Stromal cell of bone marrow (primary cell): ENCODE data around the gene ETF1.
"Not testable (repeated sequence)": the region's sequence is repeated elsewhere in the genome, so short reads cannot be mapped to it uniquely, and the experiment has no call there.

ENCODE experiments used
- DNase-seq: peaks from one replicate; pipeline ENCODE4 v3.0.0-alpha.2; 2012; ENCODE audit warnings: low read depth

The ETF1 gene

DNA sequence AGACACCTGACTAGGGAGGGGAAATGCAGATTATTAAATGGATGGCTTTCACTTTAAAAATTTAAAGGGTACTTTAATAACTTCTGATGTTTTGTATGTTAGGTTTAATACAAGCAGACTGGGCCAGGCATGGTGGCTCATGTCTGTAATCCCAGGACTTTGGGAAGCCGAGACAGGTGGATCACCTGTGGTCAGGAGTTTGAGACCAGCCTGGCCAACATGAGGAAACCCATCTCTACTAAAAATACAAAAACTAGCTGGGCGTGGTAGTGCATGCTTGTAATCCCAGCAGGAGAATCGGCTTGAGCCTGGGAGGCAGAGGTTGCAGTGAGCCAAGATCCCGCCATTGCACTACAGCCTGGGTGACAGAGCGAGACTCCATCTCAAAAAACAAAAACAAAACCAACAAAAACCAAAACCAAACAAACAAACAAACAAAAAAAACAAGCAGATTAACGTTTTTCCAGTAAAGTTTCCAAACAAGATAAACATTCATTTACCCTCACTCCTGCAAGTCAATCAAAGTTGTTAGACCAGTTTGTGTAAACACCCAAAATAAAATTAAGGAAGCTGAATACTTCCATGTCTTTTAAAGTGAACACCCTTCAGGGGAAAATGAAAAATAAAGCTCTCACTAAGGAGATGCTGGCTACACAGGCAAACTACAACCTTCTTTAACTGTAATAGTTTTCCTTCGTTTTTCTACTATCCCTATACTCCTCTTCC is 14.1 kb downstream of the ETF1 start:
- DNase-seq: no peak

DNA sequence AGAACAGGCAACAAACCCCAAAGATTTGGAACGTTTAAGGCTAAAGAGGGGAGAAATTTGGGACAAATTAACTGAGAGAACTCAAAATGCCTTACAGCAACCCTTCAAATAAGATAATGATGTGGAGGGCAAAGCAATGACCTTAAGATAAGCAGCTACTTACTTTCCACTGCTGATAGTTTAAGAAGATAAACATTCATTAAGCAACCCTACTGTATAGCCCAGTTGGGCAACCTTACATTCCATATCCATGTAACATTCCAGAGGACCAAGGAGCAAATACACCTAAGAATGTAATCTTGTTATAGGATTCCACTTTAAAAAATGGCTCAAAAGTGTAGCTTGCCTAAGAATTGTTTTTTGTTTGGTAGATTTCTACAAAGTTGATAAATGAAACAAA is 14.8 kb downstream of the ETF1 start:
- DNase-seq: no peak

DNA sequence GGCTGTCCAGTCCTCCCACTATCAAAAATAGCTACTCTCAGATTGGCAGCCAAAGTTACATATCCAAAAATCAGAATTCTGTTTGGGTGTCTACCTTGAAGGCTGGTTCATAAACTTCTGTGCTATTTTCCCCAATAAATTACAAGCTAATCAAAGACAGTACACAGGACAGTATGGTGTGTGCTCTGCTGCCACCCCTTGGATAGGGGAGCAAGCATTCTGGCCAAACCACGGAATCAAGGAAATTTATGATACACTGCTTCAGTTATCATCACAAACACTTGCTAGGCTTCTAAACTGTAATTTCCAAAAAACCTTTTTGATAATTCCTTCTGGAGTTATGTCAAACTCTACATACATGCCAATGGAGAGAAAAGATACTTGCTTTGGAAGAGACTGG is 15.9 kb downstream of the ETF1 start:
- no peak for DNase-seq

DNA sequence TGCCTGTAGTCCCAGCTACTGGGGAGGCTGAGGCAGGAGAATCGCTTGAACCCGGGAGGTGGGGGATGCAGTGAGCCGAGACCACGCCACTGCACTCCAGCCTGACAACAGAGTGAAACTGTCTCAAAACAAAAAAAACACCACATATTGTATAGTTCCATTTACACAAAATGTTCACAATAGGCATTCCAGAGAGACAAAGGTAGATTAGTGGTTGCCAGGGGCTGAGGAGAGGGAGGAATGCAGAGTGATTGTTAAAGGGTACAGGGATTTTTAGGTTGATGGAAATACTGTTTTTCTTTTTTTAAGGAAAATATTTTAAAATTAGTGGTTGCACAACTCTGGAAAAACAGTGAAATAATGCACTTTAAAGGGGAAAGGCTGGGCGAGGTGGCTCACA is 19.6 kb downstream of the ETF1 start:
- no peak for DNase-seq

DNA sequence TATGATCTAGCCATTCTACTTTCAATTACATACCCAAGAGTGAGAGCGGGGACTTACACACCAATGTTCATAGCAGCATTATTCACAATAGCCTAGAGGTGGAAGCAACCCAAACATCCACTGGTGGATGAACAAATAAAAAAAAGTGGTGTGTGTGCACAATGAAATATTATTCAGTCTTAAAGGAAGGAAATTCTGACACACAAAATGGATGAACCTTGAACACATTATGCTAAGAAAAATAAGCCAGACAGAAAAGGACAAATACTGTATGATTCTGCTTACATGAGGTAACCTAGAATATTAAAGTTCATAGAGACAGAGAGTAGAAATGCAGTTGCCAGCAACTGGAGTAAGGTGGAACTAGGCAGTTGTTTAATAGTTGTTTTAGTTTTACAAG is 22.1 kb downstream of the ETF1 start:
- no peak for DNase-seq

DNA sequence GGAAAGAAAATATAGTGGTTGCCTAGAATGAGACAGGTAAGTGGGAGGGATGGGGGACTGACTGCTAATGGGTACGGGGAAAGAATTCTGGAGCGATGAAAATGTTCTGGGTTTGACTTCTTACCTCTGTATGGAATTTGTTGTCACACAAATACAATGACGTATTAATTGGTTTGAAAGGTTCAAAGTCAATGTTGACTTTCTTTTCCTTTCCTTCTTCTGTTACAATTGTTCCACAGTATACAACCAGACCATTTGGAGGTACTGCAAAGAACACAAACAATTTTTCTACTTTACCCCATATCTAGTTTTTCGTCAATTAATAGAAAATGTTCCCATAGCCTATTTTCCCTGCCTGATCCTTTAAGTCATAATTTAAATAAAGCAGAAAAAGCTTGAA is 25.6 kb downstream of the ETF1 start:
- DNase-seq: no peak

- DNase-seq: no peak
These were observed 27.3 kb downstream of the ETF1 start for GRCh38 chr5:138515556-138516245.

- DNase-seq: no peak
These were observed 29.0 kb downstream of the ETF1 start for GRCh38 chr5:138514021-138514420.

- DNase-seq: no peak
These were observed 34.1 kb downstream of the ETF1 start for GRCh38 chr5:138508958-138509357.

- DNase-seq: not testable (repeated sequence)
These were observed 35.6 kb downstream of the ETF1 start for GRCh38 chr5:138507485-138507884.

DNA sequence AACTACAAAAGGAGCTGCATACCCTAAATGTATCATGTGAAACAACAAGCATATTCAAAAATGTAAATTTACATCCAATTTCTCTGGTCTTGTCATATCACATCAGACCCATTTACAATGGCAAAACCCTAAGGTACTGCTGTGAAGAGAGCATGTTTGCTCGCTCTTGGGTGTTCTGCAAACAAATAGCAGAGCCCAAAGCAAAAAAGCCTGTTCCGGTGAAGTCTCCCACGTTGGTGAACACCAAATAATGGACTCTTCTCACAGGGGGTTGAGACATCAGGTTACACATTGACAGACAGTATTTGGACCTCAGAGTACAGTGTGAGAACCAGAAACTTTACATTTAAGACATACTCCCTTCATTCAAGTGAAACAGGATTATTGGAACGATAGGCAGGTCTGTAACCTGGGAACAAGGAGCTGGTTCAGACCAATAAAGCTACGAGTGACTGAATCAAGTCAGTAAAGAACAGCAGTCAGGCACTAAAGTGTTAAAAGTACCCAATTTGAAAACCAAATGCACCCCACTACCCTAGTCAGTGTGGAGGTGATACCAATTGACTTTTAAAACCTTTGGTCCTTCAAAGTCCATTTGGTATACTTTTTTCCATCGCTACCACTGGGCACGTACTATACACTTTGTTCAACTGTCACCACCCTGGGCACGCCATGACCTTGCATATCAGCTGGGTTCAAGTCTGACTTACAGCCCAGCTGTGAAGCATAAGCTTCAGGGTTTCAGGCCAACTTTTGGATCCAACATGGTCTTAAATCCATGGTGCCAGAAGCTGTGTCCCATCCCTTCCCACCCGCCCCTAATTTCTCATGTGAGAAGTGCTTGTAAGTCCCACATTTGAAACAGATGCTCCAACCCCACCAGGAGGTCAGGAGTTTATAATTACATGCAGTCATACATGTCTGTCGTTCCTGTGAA is 36.4 kb downstream of the ETF1 start:
- DNase-seq: no peak

DNA sequence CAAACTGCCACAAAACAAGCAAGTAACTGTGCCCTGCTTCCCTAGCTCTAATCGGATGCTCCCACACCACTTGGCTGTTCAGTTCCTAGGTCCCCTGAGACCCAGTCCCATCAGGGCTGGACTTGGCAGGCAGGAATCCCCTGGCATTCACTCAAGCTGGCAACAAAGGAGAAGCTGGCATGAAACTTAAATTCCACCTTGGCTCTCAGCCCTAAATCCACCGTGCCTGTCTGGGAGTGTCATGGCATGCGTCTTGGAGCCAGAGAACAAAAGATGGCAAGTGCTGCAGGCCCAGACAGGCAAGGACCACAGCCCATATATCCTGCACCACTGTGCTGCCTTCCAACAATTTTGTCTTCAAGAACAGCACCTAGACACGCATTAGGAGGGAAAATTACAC is 38.2 kb downstream of the ETF1 start:
- no peak for DNase-seq

- peak; percentile 54 for DNase-seq
These were observed 39.4 kb downstream of the ETF1 start for GRCh38 chr5:138503487-138504270.

GRCh38 chr5:138502521-138502920 is 40.5 kb downstream of the ETF1 start:
- DNase-seq: no peak

GRCh38 chr5:138502121-138502520 is 40.9 kb downstream of the ETF1 start:
- DNase-seq: peak; percentile 25

- no peak for DNase-seq
These were observed 44.7 kb downstream of the ETF1 start for GRCh38 chr5:138498376-138498775.

DNA sequence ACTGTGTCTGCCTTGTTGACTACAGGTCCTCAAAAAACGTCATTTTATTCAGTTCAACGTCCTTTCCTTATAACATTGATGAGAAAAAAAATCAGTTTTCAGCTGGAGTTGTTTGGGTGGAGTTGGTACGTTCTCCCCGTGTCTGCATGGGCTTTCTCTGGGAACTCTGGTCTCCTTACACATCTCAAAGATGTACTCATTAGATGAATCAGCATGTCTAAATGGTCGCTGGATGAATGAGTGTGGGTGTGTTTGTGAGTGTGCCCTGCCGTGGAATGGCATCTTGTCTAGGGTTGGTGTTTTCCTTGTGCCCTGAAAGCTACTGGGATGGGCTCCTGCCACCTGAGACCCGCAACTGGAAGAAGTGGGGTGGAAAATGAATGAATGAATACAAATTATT is 47.7 kb downstream of the ETF1 start:
- DNase-seq: no peak

GRCh38 chr5:138492560-138493045 is 50.4 kb downstream of the ETF1 start:
- DNase-seq: no peak

DNA sequence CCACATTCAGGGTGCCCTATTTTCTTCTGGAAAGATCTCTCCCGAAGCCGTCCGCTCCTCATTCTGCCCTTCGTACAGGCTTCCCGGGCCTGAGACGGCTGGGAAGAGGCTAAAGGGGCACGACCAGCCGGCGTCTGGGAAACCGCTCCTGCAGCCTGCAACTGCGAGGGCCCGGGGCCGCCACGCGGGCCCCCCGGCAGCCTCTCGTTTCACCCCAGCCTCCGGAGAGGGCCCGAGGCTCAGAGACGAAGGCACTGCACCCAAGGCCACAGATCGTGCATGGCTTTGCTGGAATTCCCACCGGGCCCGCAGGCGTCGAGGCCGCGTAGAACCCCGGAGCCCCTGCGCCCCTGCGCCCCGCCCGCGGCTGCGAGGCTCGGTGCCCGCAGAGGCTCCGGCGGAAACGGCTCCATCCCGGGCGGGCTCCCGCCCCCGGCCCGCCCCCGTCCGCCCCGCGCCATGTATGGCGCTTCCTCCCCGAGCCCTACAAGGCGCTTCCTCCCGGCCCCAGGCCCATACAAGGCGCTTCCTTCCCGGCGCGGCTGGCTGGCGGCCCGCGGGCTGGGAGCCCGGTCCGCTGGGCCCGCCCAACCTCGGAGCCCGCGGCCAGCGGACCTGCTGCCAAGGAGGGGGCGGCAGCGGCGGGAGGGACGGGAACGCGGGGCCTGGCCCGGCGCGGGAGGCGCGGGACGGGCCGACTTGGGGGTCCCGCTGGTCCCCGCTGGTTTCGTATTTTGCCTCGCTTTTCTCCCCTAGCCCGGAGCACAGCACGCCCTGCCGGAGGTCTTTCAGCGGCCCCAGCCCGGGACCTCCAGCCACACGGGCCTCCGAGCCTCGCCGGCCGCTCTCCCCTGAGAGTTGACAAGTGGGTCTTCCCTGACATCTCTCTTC is 51.1 kb downstream of the ETF1 start:
- peak; percentile 89 for DNase-seq

GRCh38 chr5:138491284-138491648 is 51.8 kb downstream of the ETF1 start:
- no peak for DNase-seq
